K562 (cell line): Measurements from ENCODE around the gene FADD.

Experiments
- CBX1 ChIP-seq: sonication (generic); IDR thresholded peaks from 2 replicates; pipeline ENCODE4 v1.6.1; 2016; ENCODE audit warnings: antibody characterized with exemption, low read depth, mild to moderate bottlenecking
- CCAR2 ChIP-seq: fragments of 200-400 bp; formaldehyde crosslinking; IDR thresholded peaks from 2 replicates; pipeline ENCODE4 v1.6.1; 2017; ENCODE audit warnings: mild to moderate bottlenecking, low read depth, low read length
- EP400 ChIP-seq: fragments of 450-650 bp; IDR thresholded peaks from 2 replicates; pipeline ENCODE4 v1.6.1; 2017; ENCODE audit warnings: antibody characterized with exemption, mild to moderate bottlenecking, moderate library complexity
- JUNB ChIP-seq: fragments of 450-650 bp; formaldehyde crosslinking; conservative IDR thresholded peaks from 2 replicates; pipeline ENCODE4 v1.4.0; 2020; ENCODE audit warnings: mild to moderate bottlenecking
- NR3C1 ChIP-seq: sonication (generic); formaldehyde crosslinking; IDR thresholded peaks from 2 replicates; pipeline ENCODE4 v1.8.1; 2022; ENCODE audit warnings: missing genetic modification reagents
- POLR2AphosphoS5 ChIP-seq: IDR thresholded peaks from 2 replicates; pipeline ENCODE4 v1.6.1; 2011; ENCODE audit warnings: mild to moderate bottlenecking, low read depth, low read length, moderate library complexity; ENCODE audit not compliant: control insufficient read depth, insufficient read depth
- SMAD1 ChIP-seq: fragments of 150-350 bp; IDR thresholded peaks from 2 replicates; pipeline ENCODE4 v1.6.1; 2014; ENCODE audit warnings: low read length, low read depth; ENCODE audit not compliant: partially characterized antibody
- TEAD4 ChIP-seq, 2 experiments: sonication (generic) in 1 of 2; formaldehyde crosslinking in 1 of 2; IDR thresholded peaks; 2 replicates each; pipeline versions ENCODE4 v1.6.1 to v1.8.0; 2012 to 2022; ENCODE audit warnings: borderline replicate concordance in 1 of 2, inconsistent platforms in 1 of 2, low read length in 1 of 2, mild to moderate bottlenecking in 1 of 2, missing genetic modification reagents in 1 of 2
- YY1 ChIP-seq, 3 experiments: IDR thresholded peaks; 2 replicates each; pipeline ENCODE4 v1.6.1; 2011; ENCODE audit warnings: low read length in 2 of 3, mild to moderate bottlenecking in 2 of 3, moderate library complexity in 2 of 3, borderline replicate concordance in 1 of 3, control low read depth in 1 of 3, low read depth in 1 of 3; ENCODE audit not compliant: insufficient read depth in 3 of 3, insufficient replicate concordance in 2 of 3, control insufficient read depth in 1 of 3, insufficient read length in 1 of 3; ENCODE audit errors: extremely low read depth in 1 of 3
- ZNF121 ChIP-seq: sonication (generic); formaldehyde crosslinking; conservative IDR thresholded peaks from 2 replicates; pipeline ENCODE4 v1.8.0; 2022; ENCODE audit warnings: missing genetic modification reagents
- TF ChIP-seq, protein P1 (sequence below): fragments of 200-600 bp; sonication (generic); IDR thresholded peaks from one replicate; pipeline ENCODE4 v1.6.1; 2012; ENCODE audit warnings: mild to moderate bottlenecking, low read depth, low read length, inconsistent platforms
- TF ChIP-seq, protein P2 (sequence below), 3 experiments: IDR thresholded peaks in 2 of 3; conservative IDR thresholded peaks in 1 of 3; 2 replicates each; pipeline ENCODE4 v1.5.1; 2011 to 2012; ENCODE audit warnings: low read length in 3 of 3, mild to moderate bottlenecking in 3 of 3, control low read depth in 2 of 3, improper control_type of control experiment in 1 of 3, inconsistent platforms in 1 of 3, low read depth in 1 of 3, mixed read lengths in 1 of 3, moderate library complexity in 1 of 3; ENCODE audit not compliant: insufficient read depth in 2 of 3
- TF ChIP-seq, protein P3 (sequence below): sonication (generic); formaldehyde crosslinking; IDR thresholded peaks from 2 replicates; pipeline ENCODE4 v1.8.1; 2022; ENCODE audit warnings: missing genetic modification reagents
- TF ChIP-seq, protein P4 (sequence below): IDR thresholded peaks from 2 replicates; pipeline ENCODE4 v1.6.1; 2012; ENCODE audit warnings: low read depth, low read length, improper control_type of control experiment, borderline replicate concordance

DNA sequence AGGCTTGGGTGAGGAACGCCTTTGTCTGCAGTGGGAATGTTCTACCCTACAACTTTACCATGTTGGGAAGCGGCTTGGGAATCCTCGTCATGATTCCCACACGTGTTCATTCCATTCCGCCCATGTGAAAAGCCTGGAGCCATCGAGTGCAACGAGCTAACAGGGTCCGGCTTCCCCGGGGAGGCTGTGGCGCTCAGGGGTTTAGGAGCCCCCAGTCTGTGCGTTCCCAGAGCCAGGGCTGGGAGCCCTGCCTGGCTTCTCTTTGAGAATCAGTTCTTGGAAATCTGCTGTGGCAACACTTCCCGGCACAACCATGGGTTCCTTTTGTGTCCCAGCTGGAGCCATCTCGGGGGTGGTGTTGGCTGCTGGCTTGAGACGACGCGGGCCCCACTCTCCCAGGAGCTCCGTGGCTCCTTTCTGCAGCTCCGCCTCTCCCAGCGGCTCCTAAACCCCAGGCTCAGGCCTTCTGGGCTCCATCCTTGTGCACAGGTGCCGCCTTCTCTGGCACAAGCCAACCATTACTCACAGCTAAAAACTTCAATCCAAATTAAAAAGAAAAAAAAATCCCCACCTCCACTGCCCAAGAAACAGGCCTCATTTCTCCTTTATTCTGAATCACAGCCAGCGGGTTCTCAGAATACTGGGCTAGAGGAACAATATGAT is 48.7 kb downstream of the FADD start:
- no peak for TF ChIP-seq NR3C1 (CRISPR knock-in tag)
- TF ChIP-seq, protein P1, sequence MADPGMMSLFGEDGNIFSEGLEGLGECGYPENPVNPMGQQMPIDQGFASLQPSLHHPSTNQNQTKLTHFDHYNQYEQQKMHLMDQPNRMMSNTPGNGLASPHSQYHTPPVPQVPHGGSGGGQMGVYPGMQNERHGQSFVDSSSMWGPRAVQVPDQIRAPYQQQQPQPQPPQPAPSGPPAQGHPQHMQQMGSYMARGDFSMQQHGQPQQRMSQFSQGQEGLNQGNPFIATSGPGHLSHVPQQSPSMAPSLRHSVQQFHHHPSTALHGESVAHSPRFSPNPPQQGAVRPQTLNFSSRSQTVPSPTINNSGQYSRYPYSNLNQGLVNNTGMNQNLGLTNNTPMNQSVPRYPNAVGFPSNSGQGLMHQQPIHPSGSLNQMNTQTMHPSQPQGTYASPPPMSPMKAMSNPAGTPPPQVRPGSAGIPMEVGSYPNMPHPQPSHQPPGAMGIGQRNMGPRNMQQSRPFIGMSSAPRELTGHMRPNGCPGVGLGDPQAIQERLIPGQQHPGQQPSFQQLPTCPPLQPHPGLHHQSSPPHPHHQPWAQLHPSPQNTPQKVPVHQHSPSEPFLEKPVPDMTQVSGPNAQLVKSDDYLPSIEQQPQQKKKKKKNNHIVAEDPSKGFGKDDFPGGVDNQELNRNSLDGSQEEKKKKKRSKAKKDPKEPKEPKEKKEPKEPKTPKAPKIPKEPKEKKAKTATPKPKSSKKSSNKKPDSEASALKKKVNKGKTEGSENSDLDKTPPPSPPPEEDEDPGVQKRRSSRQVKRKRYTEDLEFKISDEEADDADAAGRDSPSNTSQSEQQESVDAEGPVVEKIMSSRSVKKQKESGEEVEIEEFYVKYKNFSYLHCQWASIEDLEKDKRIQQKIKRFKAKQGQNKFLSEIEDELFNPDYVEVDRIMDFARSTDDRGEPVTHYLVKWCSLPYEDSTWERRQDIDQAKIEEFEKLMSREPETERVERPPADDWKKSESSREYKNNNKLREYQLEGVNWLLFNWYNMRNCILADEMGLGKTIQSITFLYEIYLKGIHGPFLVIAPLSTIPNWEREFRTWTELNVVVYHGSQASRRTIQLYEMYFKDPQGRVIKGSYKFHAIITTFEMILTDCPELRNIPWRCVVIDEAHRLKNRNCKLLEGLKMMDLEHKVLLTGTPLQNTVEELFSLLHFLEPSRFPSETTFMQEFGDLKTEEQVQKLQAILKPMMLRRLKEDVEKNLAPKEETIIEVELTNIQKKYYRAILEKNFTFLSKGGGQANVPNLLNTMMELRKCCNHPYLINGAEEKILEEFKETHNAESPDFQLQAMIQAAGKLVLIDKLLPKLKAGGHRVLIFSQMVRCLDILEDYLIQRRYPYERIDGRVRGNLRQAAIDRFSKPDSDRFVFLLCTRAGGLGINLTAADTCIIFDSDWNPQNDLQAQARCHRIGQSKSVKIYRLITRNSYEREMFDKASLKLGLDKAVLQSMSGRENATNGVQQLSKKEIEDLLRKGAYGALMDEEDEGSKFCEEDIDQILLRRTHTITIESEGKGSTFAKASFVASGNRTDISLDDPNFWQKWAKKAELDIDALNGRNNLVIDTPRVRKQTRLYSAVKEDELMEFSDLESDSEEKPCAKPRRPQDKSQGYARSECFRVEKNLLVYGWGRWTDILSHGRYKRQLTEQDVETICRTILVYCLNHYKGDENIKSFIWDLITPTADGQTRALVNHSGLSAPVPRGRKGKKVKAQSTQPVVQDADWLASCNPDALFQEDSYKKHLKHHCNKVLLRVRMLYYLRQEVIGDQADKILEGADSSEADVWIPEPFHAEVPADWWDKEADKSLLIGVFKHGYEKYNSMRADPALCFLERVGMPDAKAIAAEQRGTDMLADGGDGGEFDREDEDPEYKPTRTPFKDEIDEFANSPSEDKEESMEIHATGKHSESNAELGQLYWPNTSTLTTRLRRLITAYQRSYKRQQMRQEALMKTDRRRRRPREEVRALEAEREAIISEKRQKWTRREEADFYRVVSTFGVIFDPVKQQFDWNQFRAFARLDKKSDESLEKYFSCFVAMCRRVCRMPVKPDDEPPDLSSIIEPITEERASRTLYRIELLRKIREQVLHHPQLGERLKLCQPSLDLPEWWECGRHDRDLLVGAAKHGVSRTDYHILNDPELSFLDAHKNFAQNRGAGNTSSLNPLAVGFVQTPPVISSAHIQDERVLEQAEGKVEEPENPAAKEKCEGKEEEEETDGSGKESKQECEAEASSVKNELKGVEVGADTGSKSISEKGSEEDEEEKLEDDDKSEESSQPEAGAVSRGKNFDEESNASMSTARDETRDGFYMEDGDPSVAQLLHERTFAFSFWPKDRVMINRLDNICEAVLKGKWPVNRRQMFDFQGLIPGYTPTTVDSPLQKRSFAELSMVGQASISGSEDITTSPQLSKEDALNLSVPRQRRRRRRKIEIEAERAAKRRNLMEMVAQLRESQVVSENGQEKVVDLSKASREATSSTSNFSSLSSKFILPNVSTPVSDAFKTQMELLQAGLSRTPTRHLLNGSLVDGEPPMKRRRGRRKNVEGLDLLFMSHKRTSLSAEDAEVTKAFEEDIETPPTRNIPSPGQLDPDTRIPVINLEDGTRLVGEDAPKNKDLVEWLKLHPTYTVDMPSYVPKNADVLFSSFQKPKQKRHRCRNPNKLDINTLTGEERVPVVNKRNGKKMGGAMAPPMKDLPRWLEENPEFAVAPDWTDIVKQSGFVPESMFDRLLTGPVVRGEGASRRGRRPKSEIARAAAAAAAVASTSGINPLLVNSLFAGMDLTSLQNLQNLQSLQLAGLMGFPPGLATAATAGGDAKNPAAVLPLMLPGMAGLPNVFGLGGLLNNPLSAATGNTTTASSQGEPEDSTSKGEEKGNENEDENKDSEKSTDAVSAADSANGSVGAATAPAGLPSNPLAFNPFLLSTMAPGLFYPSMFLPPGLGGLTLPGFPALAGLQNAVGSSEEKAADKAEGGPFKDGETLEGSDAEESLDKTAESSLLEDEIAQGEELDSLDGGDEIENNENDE = no peak
- TF ChIP-seq, protein P2, sequence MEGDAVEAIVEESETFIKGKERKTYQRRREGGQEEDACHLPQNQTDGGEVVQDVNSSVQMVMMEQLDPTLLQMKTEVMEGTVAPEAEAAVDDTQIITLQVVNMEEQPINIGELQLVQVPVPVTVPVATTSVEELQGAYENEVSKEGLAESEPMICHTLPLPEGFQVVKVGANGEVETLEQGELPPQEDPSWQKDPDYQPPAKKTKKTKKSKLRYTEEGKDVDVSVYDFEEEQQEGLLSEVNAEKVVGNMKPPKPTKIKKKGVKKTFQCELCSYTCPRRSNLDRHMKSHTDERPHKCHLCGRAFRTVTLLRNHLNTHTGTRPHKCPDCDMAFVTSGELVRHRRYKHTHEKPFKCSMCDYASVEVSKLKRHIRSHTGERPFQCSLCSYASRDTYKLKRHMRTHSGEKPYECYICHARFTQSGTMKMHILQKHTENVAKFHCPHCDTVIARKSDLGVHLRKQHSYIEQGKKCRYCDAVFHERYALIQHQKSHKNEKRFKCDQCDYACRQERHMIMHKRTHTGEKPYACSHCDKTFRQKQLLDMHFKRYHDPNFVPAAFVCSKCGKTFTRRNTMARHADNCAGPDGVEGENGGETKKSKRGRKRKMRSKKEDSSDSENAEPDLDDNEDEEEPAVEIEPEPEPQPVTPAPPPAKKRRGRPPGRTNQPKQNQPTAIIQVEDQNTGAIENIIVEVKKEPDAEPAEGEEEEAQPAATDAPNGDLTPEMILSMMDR (IDR thresholded peaks at IDR 0.05 in 2 of 3, conservative IDR thresholded peaks at IDR 0.05 in 1 of 3; ENCODE audit: insufficient read depth in 2 of 3, low read depth in 1 of 3, low read length in 3 of 3) = no peak
- TF ChIP-seq POLR2AphosphoS5 = no peak
- TF ChIP-seq, protein P3, sequence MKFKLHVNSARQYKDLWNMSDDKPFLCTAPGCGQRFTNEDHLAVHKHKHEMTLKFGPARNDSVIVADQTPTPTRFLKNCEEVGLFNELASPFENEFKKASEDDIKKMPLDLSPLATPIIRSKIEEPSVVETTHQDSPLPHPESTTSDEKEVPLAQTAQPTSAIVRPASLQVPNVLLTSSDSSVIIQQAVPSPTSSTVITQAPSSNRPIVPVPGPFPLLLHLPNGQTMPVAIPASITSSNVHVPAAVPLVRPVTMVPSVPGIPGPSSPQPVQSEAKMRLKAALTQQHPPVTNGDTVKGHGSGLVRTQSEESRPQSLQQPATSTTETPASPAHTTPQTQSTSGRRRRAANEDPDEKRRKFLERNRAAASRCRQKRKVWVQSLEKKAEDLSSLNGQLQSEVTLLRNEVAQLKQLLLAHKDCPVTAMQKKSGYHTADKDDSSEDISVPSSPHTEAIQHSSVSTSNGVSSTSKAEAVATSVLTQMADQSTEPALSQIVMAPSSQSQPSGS (CRISPR knock-in tag) = no peak
- TF ChIP-seq ZNF121 = no peak
- no peak for TF ChIP-seq YY1 (IDR thresholded peaks at IDR 0.05; ENCODE audit: borderline replicate concordance in 1 of 3, control insufficient read depth in 1 of 3, extremely low read depth in 1 of 3, insufficient read depth in 3 of 3, insufficient read length in 1 of 3, insufficient replicate concordance in 2 of 3, low read depth in 1 of 3, low read length in 2 of 3)
- TF ChIP-seq CCAR2 = no peak
- TF ChIP-seq EP400 = no peak
- TF ChIP-seq, protein P4, sequence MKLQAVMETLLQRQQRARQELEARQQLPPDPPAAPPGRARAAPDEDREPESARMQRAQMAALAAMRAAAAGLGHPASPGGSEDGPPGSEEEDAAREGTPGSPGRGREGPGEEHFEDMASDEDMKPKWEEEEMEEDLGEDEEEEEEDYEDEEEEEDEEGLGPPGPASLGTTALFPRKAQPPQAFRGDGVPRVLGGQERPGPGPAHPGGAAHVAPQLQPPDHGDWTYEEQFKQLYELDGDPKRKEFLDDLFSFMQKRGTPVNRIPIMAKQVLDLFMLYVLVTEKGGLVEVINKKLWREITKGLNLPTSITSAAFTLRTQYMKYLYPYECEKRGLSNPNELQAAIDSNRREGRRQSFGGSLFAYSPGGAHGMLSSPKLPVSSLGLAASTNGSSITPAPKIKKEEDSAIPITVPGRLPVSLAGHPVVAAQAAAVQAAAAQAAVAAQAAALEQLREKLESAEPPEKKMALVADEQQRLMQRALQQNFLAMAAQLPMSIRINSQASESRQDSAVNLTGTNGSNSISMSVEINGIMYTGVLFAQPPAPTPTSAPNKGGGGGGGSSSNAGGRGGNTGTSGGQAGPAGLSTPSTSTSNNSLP = no peak
- no peak for TF ChIP-seq SMAD1
- TF ChIP-seq CBX1 = no peak
- TF ChIP-seq JUNB (CRISPR knock-in tag) = no peak
- no peak for TF ChIP-seq TEAD4 (IDR thresholded peaks at IDR 0.05; ENCODE audit: low read length)
- no peak for TF ChIP-seq TEAD4 (CRISPR knock-in tag; IDR thresholded peaks at IDR 0.05; ENCODE audit: borderline replicate concordance)
